ENCODE measurements around the gene CXXC5. TPM values are rescaled to one million over a fixed set of nuclear protein-coding genes. Genes with fewer than 3 reads are reported as not detected.

Gene CXXC5
- total RNA-seq, 2 donors from 2014 or later: 33.4 to 44.1 TPM

GRCh38 chr5:139696894-139697658 is 48.9 kb downstream of the CXXC5 start:
- DNase-seq (peak; percentile 91), ATAC-seq (peak; percentile 78 to 82)
- intact Hi-C loops (cut with DNase I): loop anchor here (10.0 kb wide), 1 partner anchor 68 kb away; no protein-coding TSS in a partner anchor

- intact Hi-C loops (cut with DNase I): loop anchor here (10.0 kb wide), 1 partner anchor 66 kb away; no protein-coding TSS in a partner anchor
- ATAC-seq: peak; percentile 40 to 58
Observed at GRCh38 chr5:139698490-139699146, 50.5 kb downstream of the CXXC5 start.

GRCh38 chr5:139699351-139699750 is 51.2 kb downstream of the CXXC5 start:
- ATAC-seq (no peak), DNase-seq (no peak)
- intact Hi-C loops (cut with DNase I): loop anchor here (10.0 kb wide), 1 partner anchor 65 kb away; no protein-coding TSS in a partner anchor

More at GRCh38 chr5:139698490-139699146, 50.5 kb downstream of the CXXC5 start:
- peak; percentile 93 for DNase-seq

GRCh38 chr5:139700711-139701055 is 52.5 kb downstream of the CXXC5 start:
- DNase-seq (no peak), ATAC-seq (no peak)
- intact Hi-C loops (cut with DNase I): no loop called here

GRCh38 chr5:139701056-139701741 is 53.0 kb downstream of the CXXC5 start:
- intact Hi-C loops (cut with DNase I): no loop called here
- ATAC-seq (no peak), DNase-seq (no peak)

- no peak for DNase-seq
- no peak for ATAC-seq
- intact Hi-C loops (cut with DNase I): no loop called here
Observed at GRCh38 chr5:139702548-139702947, 54.4 kb downstream of the CXXC5 start.

GRCh38 chr5:139704748-139705147 is 56.6 kb downstream of the CXXC5 start:
- DNase-seq (no peak), ATAC-seq (no peak)
- intact Hi-C loops (cut with DNase I): no loop called here

GRCh38 chr5:139705191-139705590 is 57.0 kb downstream of the CXXC5 start:
- intact Hi-C loops (cut with DNase I): no loop called here
- no peak for ATAC-seq

GRCh38 chr5:139705655-139706587 is 57.8 kb downstream of the CXXC5 start:
- ATAC-seq (no peak), DNase-seq (no peak)
- intact Hi-C loops (cut with DNase I): no loop called here

More at GRCh38 chr5:139705191-139705590, 57.0 kb downstream of the CXXC5 start:
- no peak for DNase-seq

- DNase-seq (no peak), ATAC-seq (no peak)
- intact Hi-C loops (cut with DNase I): no loop called here
Observed at GRCh38 chr5:139707445-139708003, 59.4 kb downstream of the CXXC5 start.

- ATAC-seq (no peak), DNase-seq (no peak)
- intact Hi-C loops (cut with DNase I): no loop called here
Observed at GRCh38 chr5:139708434-139708861, 60.3 kb downstream of the CXXC5 start.

- peak; percentile 33 to 69 for ATAC-seq
- DNase-seq: peak; percentile 70
- intact Hi-C loops (cut with DNase I): no loop called here
Observed at GRCh38 chr5:139708877-139709581, 60.9 kb downstream of the CXXC5 start.

GRCh38 chr5:139709582-139710318 is 61.6 kb downstream of the CXXC5 start:
- DNase-seq: peak; percentile 69
- ATAC-seq: peak; percentile 13 to 22
- intact Hi-C loops (cut with DNase I): loop anchor here in 1 of 2 donors (2.0 kb wide), 1 partner anchor 55 kb away; no protein-coding TSS in a partner anchor

GRCh38 chr5:139710319-139711066 is 62.3 kb downstream of the CXXC5 start:
- intact Hi-C loops (cut with DNase I): loop anchor here in 1 of 2 donors (2.0 kb wide), 1 partner anchor 54 kb away; no protein-coding TSS in a partner anchor
- peak; percentile 48 to 65 for ATAC-seq
- DNase-seq: peak; percentile 67

GRCh38 chr5:139711067-139711905 is 63.1 kb downstream of the CXXC5 start:
- DNase-seq (peak; percentile 43), ATAC-seq (peak; percentile 56 to 67)
- intact Hi-C loops (cut with DNase I): loop anchor here in 1 of 2 donors (2.0 kb wide), 1 partner anchor 54 kb away; no protein-coding TSS in a partner anchor
